Measurements from ENCODE around the gene CS. TPM values are rescaled to one million over a fixed set of nuclear protein-coding genes. Genes with fewer than 3 reads are reported as not detected.

CS gene
- polyA plus RNA-seq, 1 of the 3 experiments (the other 2 are of a cell fraction) = 121 TPM

DNA sequence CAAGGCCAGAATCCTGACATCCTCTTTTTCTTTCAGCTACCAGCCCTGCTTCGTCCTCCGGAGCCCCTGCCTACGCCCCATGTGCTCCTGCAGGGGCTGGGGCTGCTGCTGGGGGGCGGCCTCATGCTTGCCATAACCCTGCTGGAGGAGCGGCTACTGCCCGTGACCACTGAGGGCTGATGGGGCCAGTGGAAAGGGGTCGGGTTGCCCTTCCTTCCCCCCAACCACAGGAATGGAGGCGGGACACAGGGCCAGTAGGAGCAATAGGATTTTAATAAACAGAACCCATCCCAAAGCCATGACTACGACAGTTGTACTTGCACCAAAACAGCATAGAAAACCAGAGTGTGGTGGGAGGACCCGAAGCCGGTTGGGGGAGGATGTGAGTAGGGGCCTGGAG is 62.6 kb downstream of the CS start:
- no peak overlapping the region for H3K4me3 ChIP-seq (ENCODE audit: low read depth in 2 of 2, low read length in 1 of 2)
- H3K36me3 ChIP-seq (replicated peaks in 1 of 2; ENCODE audit: control insufficient read depth in 1 of 2, insufficient read depth in 2 of 2, low read length in 1 of 2) = peaks cover 8 to 59% of the 10 kb centered on the region in 2 experiments
- no peaks in the 10 kb centered on the region for H3K27me3 ChIP-seq (ENCODE audit: insufficient read depth)
- POLR2A ChIA-PET = interaction anchor here (0.6 to 1.6 kb wide), 3 partner anchors 11 to 49 kb away, joined by 3 to 5 read pairs (median 3); partner anchors contain the start of gene RNF41
- H3K4me1 ChIP-seq (ENCODE audit: control insufficient read depth in 1 of 2, insufficient read depth in 2 of 2, low read depth in 1 of 2, low read length in 1 of 2) = peaks cover 0 to 7% of the 10 kb centered on the region in 2 experiments; a peak in 1 of 4 replicates
- H3K4me2 ChIP-seq = no peak overlapping the region
- H3K79me2 ChIP-seq (ENCODE audit: insufficient read depth) = peaks cover 3% of the 10 kb centered on the region; the same call in 1 of the 2 replicates
- H3K9ac ChIP-seq = no peak overlapping the region
- H3K9me2 ChIP-seq = no peaks in the 10 kb centered on the region
- no peak overlapping the region for H2AFZ ChIP-seq (ENCODE audit: low read depth)
- no peak for DNase-seq
- no peak overlapping the region for H3K27ac ChIP-seq (ENCODE audit: low read depth in 2 of 2, low read length in 1 of 2)
- CTCF ChIA-PET = interaction anchor here (1.4 to 1.9 kb wide), 2 partner anchors 20 to 48 kb away, joined by 6 to 7 read pairs; partner anchors contain the start of genes ANKRD52 and SMARCC2
- TF ChIP-seq NRF1 (IDR thresholded peaks at IDR 0.05; ENCODE audit: low read depth, low read length) (no peak), RAD21 (IDR thresholded peaks at IDR 0.05; ENCODE audit: low read length) (no peak), TEAD4 (IDR thresholded peaks at IDR 0.05; ENCODE audit: borderline replicate concordance, insufficient read depth) (no peak), JUND (IDR thresholded peaks at IDR 0.05) (no peak), TCF12 (IDR thresholded peaks at IDR 0.05) (no peak), EP300 (IDR thresholded peaks at IDR 0.05; ENCODE audit: borderline replicate concordance in 1 of 2, low read depth in 1 of 2, low read length in 1 of 2) (no peak), FOSL2 (IDR thresholded peaks at IDR 0.05; ENCODE audit: borderline replicate concordance, low read depth) (no peak), GATA2 (CRISPR knock-in tag; IDR thresholded peaks at IDR 0.05) (no peak), TAF1 (IDR thresholded peaks at IDR 0.05; ENCODE audit: borderline replicate concordance, low read depth, low read length) (no peak)
- TF ChIP-seq, protein P1, sequence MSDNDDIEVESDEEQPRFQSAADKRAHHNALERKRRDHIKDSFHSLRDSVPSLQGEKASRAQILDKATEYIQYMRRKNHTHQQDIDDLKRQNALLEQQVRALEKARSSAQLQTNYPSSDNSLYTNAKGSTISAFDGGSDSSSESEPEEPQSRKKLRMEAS (IDR thresholded peaks at IDR 0.05; ENCODE audit: low read depth) = no peak
- TF ChIP-seq, protein P2, sequence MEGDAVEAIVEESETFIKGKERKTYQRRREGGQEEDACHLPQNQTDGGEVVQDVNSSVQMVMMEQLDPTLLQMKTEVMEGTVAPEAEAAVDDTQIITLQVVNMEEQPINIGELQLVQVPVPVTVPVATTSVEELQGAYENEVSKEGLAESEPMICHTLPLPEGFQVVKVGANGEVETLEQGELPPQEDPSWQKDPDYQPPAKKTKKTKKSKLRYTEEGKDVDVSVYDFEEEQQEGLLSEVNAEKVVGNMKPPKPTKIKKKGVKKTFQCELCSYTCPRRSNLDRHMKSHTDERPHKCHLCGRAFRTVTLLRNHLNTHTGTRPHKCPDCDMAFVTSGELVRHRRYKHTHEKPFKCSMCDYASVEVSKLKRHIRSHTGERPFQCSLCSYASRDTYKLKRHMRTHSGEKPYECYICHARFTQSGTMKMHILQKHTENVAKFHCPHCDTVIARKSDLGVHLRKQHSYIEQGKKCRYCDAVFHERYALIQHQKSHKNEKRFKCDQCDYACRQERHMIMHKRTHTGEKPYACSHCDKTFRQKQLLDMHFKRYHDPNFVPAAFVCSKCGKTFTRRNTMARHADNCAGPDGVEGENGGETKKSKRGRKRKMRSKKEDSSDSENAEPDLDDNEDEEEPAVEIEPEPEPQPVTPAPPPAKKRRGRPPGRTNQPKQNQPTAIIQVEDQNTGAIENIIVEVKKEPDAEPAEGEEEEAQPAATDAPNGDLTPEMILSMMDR (IDR thresholded peaks at IDR 0.05) = no peak
- TF ChIP-seq, protein P3, sequence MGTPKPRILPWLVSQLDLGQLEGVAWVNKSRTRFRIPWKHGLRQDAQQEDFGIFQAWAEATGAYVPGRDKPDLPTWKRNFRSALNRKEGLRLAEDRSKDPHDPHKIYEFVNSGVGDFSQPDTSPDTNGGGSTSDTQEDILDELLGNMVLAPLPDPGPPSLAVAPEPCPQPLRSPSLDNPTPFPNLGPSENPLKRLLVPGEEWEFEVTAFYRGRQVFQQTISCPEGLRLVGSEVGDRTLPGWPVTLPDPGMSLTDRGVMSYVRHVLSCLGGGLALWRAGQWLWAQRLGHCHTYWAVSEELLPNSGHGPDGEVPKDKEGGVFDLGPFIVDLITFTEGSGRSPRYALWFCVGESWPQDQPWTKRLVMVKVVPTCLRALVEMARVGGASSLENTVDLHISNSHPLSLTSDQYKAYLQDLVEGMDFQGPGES (IDR thresholded peaks at IDR 0.05; ENCODE audit: low read depth, low read length) = no peak
- TF ChIP-seq, protein P4, sequence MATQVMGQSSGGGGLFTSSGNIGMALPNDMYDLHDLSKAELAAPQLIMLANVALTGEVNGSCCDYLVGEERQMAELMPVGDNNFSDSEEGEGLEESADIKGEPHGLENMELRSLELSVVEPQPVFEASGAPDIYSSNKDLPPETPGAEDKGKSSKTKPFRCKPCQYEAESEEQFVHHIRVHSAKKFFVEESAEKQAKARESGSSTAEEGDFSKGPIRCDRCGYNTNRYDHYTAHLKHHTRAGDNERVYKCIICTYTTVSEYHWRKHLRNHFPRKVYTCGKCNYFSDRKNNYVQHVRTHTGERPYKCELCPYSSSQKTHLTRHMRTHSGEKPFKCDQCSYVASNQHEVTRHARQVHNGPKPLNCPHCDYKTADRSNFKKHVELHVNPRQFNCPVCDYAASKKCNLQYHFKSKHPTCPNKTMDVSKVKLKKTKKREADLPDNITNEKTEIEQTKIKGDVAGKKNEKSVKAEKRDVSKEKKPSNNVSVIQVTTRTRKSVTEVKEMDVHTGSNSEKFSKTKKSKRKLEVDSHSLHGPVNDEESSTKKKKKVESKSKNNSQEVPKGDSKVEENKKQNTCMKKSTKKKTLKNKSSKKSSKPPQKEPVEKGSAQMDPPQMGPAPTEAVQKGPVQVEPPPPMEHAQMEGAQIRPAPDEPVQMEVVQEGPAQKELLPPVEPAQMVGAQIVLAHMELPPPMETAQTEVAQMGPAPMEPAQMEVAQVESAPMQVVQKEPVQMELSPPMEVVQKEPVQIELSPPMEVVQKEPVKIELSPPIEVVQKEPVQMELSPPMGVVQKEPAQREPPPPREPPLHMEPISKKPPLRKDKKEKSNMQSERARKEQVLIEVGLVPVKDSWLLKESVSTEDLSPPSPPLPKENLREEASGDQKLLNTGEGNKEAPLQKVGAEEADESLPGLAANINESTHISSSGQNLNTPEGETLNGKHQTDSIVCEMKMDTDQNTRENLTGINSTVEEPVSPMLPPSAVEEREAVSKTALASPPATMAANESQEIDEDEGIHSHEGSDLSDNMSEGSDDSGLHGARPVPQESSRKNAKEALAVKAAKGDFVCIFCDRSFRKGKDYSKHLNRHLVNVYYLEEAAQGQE (IDR thresholded peaks at IDR 0.05; ENCODE audit: low read depth, low read length) = no peak
- TF ChIP-seq, protein P5, sequence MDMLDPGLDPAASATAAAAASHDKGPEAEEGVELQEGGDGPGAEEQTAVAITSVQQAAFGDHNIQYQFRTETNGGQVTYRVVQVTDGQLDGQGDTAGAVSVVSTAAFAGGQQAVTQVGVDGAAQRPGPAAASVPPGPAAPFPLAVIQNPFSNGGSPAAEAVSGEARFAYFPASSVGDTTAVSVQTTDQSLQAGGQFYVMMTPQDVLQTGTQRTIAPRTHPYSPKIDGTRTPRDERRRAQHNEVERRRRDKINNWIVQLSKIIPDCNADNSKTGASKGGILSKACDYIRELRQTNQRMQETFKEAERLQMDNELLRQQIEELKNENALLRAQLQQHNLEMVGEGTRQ (IDR thresholded peaks at IDR 0.05; ENCODE audit: borderline replicate concordance, low read depth, low read length) = no peak
- TF ChIP-seq, protein P6, sequence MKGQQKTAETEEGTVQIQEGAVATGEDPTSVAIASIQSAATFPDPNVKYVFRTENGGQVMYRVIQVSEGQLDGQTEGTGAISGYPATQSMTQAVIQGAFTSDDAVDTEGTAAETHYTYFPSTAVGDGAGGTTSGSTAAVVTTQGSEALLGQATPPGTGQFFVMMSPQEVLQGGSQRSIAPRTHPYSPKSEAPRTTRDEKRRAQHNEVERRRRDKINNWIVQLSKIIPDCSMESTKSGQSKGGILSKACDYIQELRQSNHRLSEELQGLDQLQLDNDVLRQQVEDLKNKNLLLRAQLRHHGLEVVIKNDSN (IDR thresholded peaks at IDR 0.05; ENCODE audit: borderline replicate concordance, low read depth) = no peak
- TF ChIP-seq, protein P7, sequence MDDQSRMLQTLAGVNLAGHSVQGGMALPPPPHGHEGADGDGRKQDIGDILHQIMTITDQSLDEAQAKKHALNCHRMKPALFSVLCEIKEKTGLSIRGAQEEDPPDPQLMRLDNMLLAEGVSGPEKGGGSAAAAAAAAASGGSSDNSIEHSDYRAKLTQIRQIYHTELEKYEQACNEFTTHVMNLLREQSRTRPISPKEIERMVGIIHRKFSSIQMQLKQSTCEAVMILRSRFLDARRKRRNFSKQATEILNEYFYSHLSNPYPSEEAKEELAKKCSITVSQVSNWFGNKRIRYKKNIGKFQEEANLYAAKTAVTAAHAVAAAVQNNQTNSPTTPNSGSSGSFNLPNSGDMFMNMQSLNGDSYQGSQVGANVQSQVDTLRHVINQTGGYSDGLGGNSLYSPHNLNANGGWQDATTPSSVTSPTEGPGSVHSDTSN (IDR thresholded peaks at IDR 0.05) = no peak
- TF ChIP-seq, protein P8, sequence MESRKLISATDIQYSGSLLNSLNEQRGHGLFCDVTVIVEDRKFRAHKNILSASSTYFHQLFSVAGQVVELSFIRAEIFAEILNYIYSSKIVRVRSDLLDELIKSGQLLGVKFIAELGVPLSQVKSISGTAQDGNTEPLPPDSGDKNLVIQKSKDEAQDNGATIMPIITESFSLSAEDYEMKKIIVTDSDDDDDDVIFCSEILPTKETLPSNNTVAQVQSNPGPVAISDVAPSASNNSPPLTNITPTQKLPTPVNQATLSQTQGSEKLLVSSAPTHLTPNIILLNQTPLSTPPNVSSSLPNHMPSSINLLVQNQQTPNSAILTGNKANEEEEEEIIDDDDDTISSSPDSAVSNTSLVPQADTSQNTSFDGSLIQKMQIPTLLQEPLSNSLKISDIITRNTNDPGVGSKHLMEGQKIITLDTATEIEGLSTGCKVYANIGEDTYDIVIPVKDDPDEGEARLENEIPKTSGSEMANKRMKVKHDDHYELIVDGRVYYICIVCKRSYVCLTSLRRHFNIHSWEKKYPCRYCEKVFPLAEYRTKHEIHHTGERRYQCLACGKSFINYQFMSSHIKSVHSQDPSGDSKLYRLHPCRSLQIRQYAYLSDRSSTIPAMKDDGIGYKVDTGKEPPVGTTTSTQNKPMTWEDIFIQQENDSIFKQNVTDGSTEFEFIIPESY (IDR thresholded peaks at IDR 0.05; ENCODE audit: borderline replicate concordance, low read depth) = no peak
- whole genome bisulfite sequencing (ENCODE audit: low lambda C conversion rate) = 83% methylated on average over 8 of the region's 11 CpGs
- H3K9me3 ChIP-seq = no peaks in the 10 kb centered on the region
- H4K20me1 ChIP-seq (ENCODE audit: insufficient read depth) = peaks cover 9% of the 10 kb centered on the region; the same call in 1 of the 2 replicates
- peaks cover 14% of the 10 kb centered on the region for H3F3A ChIP-seq (replicated peaks; ENCODE audit: insufficient read depth)

Measured in SK-N-SH (cell line).